Body of pancreas (tissue), 4 donors: ENCODE results near the gene LDLRAD2. TPM values are rescaled to one million over a fixed set of nuclear protein-coding genes. Genes with fewer than 3 reads are reported as not detected.

ENCODE experiments used
- ATAC-seq: fragments of 150-250 bp; one replicate; pipeline ENCODE4 v1.9.1; 2016
- DNase-seq, 4 donors: peaks; one replicate each; pipeline ENCODE4 v3.0.0-alpha.2; 2019
- H3K27ac ChIP-seq, 4 donors: fragments of 200-600 bp; sonication (generic); 1 replicate in 3 of 4; 2 replicates in 1 of 4; pipeline versions ENCODE4 v1.5.1 to v1.6.1; 2016 to 2019; ENCODE audit warnings: mild to moderate bottlenecking in 1 of 4, mixed read lengths in 1 of 4, moderate library complexity in 1 of 4
- H3K27me3 ChIP-seq, 2 donors: fragments of 200-600 bp; sonication (generic); one replicate each; pipeline ENCODE4 v1.6.0; 2016; ENCODE audit warnings: mild to moderate bottlenecking in 1 of 2
- H3K36me3 ChIP-seq, 2 donors: fragments of 200-600 bp; sonication (generic); replicated peaks in 1 of 2; 2 replicates each; pipeline ENCODE4 v1.5.1; 2016; ENCODE audit warnings: low read depth in 2 of 2; ENCODE audit not compliant: insufficient read depth in 1 of 2
- H3K4me1 ChIP-seq: fragments of 200-600 bp; sonication (generic); one replicate; pipeline ENCODE4 v1.6.0; 2016
- H3K4me3 ChIP-seq, 2 donors: fragments of 200-600 bp; sonication (generic); 1 replicate in 1 of 2; 2 replicates in 1 of 2; pipeline ENCODE4 v1.5.1; 2016 to 2019
- H3K9me3 ChIP-seq, 3 donors: fragments of 200-600 bp; sonication (generic); 1 replicate in 2 of 3; 2 replicates in 1 of 3; pipeline ENCODE4 v1.5.1; 2016
- CTCF ChIP-seq, 7 experiments: fragments of 450-650 bp in 4 of 7; fragments of 200-600 bp in 3 of 7; sonication (generic) in 3 of 7; IDR thresholded peaks; one replicate each; pipeline ENCODE4 v1.5.1; 2016 to 2019; ENCODE audit warnings: antibody characterized with exemption in 7 of 7
- POLR2A ChIP-seq, 3 donors: fragments of 450-650 bp; IDR thresholded peaks; one replicate each; pipeline ENCODE4 v1.6.1; 2016; ENCODE audit warnings: antibody characterized with exemption in 3 of 3, mild to moderate bottlenecking in 2 of 3
- WGBS, 2 donors: methylation state at CpG; one replicate each; pipeline ENCODE4 v1.1.5; 2017; 5-methylcytosine and 5-hydroxymethylcytosine counted together
- intact Hi-C: fragments of 100-400 bp; cut with DNase I; formaldehyde crosslinking; loops from one replicate; pipeline ENCODE4 v1.15.1; 2023
- total RNA-seq, 2 donors: library from RNA; depleted of rRNA; stranded (reverse); fragments of >200 nt; gene quantifications; one replicate each; pipeline ENCODE4 v1.1.0, GENCODE V29; 2016

LDLRAD2 gene
- total RNA-seq, 2 donors from 2014 or later: 2.3 TPM; not detected in 1

DNA sequence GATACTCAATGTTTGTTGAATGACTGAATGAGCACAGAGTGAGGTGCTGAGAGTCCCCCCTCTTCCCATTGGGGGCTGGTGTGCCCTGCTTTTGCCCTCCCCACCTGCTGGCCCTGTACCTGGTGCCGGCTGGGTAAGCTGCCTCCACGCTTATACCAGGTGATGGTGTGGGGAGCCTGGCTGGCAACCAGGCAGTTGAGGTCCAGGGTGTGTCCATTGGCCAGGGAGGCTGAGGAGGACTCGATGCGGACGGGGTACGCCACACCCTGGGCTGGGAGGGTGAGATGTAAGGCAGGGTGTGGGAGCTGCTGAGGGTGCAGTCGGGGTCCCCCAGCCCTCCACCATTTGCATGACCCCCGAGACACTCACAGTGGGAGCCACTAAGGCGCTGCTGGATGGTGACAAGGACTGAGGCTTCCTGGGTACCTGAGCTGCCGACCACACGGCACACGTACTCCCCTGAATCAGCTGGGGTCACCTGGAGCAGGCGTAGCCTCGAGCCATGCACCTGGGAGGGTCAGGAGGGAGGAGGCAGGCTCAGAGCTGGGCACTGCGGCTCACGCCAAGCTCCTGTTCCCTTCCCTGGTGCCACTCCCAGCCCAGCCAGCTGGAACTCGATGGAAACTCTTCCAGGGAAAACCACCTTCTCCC, 36.6 kb downstream of the LDLRAD2 start:
- intact Hi-C loops: no loop called here
- DNase-seq (no peak), ATAC-seq (no peak)
- H3K9me3 ChIP-seq: no peaks in the 10 kb centered on the region
- H3K36me3 ChIP-seq: peaks cover 0 to 21% of the 10 kb centered on the region in 2 donors
- 92 to 94% methylated on average over 4 to 17 of the region's 17 CpGs for WGBS, 2 donors
- no peak overlapping the region for H3K27ac ChIP-seq
- TF ChIP-seq CTCF (IDR thresholded peaks at IDR 0.05) (no peak), POLR2A (IDR thresholded peaks at IDR 0.05) (no peak)
- no peaks in the 10 kb centered on the region for H3K4me1 ChIP-seq
- H3K27me3 ChIP-seq: no peaks in the 10 kb centered on the region
- H3K4me3 ChIP-seq: no peak overlapping the region

- H3K27me3 ChIP-seq: no peaks in the 10 kb centered on the region
- H3K27ac ChIP-seq: no peak overlapping the region
- no peak for DNase-seq
- no peak for ATAC-seq
- H3K4me1 ChIP-seq: no peaks in the 10 kb centered on the region
- H3K36me3 ChIP-seq: peaks cover 0 to 15% of the 10 kb centered on the region in 2 donors
- 94 to 100% methylated on average over 3 to 24 of the region's 30 CpGs for WGBS, 2 donors
- H3K9me3 ChIP-seq: no peaks in the 10 kb centered on the region
- H3K4me3 ChIP-seq: no peak overlapping the region
- intact Hi-C loops: no loop called here
- TF ChIP-seq CTCF (IDR thresholded peaks at IDR 0.05): no peak
These were observed 38.0 kb downstream of the LDLRAD2 start for GRCh38 chr1:21849909-21850576.

GRCh38 chr1:21851430-21852250, 39.6 kb downstream of the LDLRAD2 start:
- H3K9me3 ChIP-seq: no peaks in the 10 kb centered on the region
- no peak overlapping the region for H3K27ac ChIP-seq
- ATAC-seq: no peak
- intact Hi-C loops: no loop called here
- H3K27me3 ChIP-seq: no peaks in the 10 kb centered on the region
- TF ChIP-seq CTCF (IDR thresholded peaks at IDR 0.05) (no peak), POLR2A (IDR thresholded peaks at IDR 0.05) (no peak)
- no peaks in the 10 kb centered on the region for H3K4me1 ChIP-seq
- no peak for DNase-seq
- H3K36me3 ChIP-seq: peaks cover 0 to 18% of the 10 kb centered on the region in 2 donors
- H3K4me3 ChIP-seq: no peak overlapping the region
- WGBS, 2 donors: 90 to 100% methylated on average over 12 to 25 of the region's 33 CpGs

DNA sequence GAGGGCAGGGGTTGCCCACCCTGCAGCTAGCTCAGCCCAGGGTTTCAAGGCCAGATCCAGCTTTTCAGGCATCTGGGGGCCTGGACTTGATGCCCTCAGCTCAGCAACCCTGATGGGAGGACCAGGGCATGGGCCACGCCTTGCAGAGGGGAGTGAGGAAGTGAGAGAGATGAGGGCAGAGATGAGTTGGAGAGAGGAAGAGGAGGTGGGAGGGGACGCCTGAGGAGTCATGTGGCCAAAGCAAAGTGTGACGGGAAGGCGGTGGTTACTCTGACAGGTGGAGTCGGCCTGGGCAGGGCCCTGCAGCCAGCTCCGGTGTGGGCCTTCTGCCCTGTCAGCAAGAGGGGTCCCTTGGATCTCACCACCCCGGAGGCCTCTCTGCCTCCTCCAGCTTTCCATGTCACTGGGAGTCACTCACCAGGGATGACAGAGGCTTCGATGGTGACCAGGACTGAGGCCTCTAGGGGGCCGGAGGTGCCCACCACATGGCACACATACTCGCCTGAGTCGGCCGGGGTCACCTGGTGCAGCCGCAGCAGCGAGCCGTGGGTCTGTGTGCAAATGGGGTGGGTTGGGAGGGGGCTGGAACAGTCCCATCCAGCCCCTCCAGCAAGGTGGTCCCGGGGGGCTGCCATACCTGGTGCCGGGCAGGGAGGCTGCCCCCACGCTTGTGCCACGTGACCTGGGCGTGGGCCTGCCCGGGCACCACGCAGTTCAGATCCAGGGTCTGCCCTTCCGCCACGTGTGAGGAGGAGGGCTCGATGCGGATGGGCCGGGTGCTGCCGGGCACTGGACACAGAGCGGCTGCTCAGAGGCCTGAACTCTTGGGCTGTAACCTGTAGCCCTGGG, 40.4 kb downstream of the LDLRAD2 start:
- no peak for DNase-seq
- Histone ChIP-seq H3K9me3 (no peaks in the 10 kb centered on the region), H3K4me3 (no peak overlapping the region), H3K36me3 (peaks cover 0 to 20% of the 10 kb centered on the region in 2 donors), H3K4me1 (no peaks in the 10 kb centered on the region), H3K27ac (no peak overlapping the region), H3K27me3 (no peaks in the 10 kb centered on the region)
- intact Hi-C loops: no loop called here
- no peak for ATAC-seq
- TF ChIP-seq POLR2A (IDR thresholded peaks at IDR 0.05) (no peak), CTCF (IDR thresholded peaks at IDR 0.05) (no peak)
- 88 to 94% methylated on average over 9 to 28 of the region's 29 CpGs for WGBS, 2 donors
